Activated naive CD4-positive, alpha-beta T cell treated with anti-CD3 and anti-CD28 coated beads for 36 hours (primary cell): ENCODE results near the gene NF2. TPM values are rescaled to one million over a fixed set of nuclear protein-coding genes. Genes with fewer than 3 reads are reported as not detected.

Experiments
- CTCF ChIA-PET: fragments of 350-600 bp; sonication (Branson Sonifier 250); formaldehyde crosslinking; loops from one replicate; lab custom pipeline; 2021; ENCODE audit warnings: antibody characterized with exemption; lab: Charles Lee
- DNase-seq: peaks from one replicate; pipeline ENCODE4 v3.0.0-alpha.2; 2020
- H3K27ac Mint-ChIP-seq: one replicate; pipeline ENCODE4 v1.8.0; 2021; ENCODE audit warnings: mild to moderate bottlenecking, mixed read lengths
- H3K27me3 Mint-ChIP-seq: one replicate; pipeline ENCODE4 v1.8.0; 2021; ENCODE audit warnings: low read depth, mixed read lengths
- H3K36me3 Mint-ChIP-seq: one replicate; pipeline ENCODE4 v1.8.0; 2021; ENCODE audit warnings: low read depth, mixed read lengths
- H3K4me1 Mint-ChIP-seq: one replicate; pipeline ENCODE4 v1.8.0; 2021; ENCODE audit warnings: low read depth, mixed read lengths
- H3K4me3 Mint-ChIP-seq: one replicate; pipeline ENCODE4 v1.8.0; 2021; ENCODE audit warnings: mild to moderate bottlenecking, moderate library complexity, mixed read lengths
- H3K9me3 Mint-ChIP-seq: one replicate; pipeline ENCODE4 v1.8.0; 2021; ENCODE audit warnings: mixed read lengths
- intact Hi-C: fragments of 100-400 bp; cut with micrococcal nuclease; formaldehyde crosslinking; loops from one replicate; pipeline ENCODE4 v1.15.1; 2023
- total RNA-seq, 2 experiments: library from RNA; stranded (reverse); gene quantifications; one replicate each; pipeline ENCODE4 v1.2.3, GENCODE V29; 2021

The NF2 gene
- total RNA-seq, 2 experiments from 2014 or later: 29.8 to 30.0 TPM

DNA sequence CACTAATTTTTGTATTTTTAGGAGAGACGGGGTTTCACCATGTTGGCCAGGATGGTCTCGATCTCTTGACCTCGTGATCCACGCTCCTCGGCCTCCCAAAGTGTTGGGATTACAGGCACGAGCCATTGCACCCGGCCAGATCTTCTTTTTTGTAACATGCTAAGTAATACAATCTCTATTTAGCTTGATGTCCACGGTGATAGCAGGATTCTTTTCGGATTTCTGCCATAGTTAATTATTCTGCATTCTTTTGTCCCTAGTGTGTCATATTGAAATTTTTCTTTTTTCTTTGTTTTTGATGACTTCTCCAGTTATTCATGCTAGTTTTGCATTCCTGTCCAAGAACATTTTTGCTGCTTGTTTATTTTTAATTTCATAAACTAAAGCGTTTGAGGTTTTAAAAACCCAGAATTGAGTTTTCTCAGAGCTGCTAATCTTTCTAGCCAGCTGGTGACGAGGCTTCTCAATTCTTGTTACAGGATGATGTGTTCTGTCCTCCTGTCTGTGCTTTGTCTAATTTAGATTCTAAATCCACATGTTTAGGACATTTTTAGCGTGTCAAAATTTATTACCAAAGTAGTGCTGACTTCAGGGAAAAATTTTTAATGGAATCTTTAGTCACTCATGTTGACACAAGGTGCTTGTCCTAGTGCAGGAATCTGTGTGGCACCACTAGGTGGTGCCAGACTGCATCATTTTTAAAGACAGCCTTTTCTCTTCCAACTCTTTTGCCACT lies 21.8 kb downstream of the NF2 start:
- intact Hi-C loops: loop anchor here (1.0 kb wide), 2 partner anchors 21 to 35 kb away; no protein-coding TSS in a partner anchor
- Mint-ChIP-seq H3K4me1 (peaks cover 70% of the 10 kb centered on the region), H3K4me3 (no peak overlapping the region), H3K36me3 (no peaks in the 10 kb centered on the region), H3K9me3 (no peaks in the 10 kb centered on the region), H3K27me3 (no peaks in the 10 kb centered on the region), H3K27ac (no peak overlapping the region)
- peak; percentile 59 for DNase-seq
- CTCF ChIA-PET: interaction anchor here (0.6 to 4.1 kb wide), 26 partner anchors 8 to 698 kb away, joined by 3 to 49 read pairs (median 4); no protein-coding TSS in a partner anchor

DNA sequence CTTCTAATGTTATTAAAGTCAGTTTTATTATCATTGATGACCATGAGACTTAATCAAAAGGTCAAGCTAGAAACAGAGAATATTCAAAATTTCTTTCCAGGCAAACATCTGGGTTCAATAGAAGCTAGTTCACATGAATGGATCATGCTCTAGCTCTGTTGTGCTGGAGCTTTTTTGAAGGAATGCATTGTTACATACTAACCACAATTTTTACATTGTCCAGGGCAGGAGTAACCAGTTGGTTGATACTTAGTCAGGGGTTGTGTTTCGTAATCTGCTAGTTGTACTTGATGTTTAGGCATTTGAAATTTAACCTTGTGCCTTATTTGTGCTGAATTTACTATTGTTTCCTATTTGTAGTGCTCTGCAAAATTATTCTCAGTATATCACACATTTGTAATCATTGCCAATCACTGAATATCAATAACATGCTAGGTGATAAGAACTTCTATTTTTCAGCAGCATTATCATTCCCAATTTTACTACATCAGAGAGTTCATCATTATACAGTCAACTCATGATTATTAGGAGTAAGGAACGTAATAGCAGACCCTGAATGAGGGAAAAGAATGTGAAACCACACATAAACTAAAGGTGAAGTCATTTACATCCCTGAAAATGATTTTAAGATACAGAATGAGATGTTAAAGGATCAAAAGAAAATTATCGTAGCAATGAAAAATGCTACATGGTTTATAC lies 23.2 kb downstream of the NF2 start:
- Mint-ChIP-seq H3K36me3 (no peaks in the 10 kb centered on the region), H3K4me1 (peaks cover 69% of the 10 kb centered on the region), H3K27me3 (no peaks in the 10 kb centered on the region), H3K4me3 (no peak overlapping the region), H3K27ac (no peak overlapping the region), H3K9me3 (no peaks in the 10 kb centered on the region)
- intact Hi-C loops: no loop called here
- DNase-seq: no peak
- CTCF ChIA-PET: interaction anchor here (0.6 to 4.1 kb wide), 15 partner anchors 9 to 462 kb away, joined by 3 to 49 read pairs (median 4); no protein-coding TSS in a partner anchor

DNA sequence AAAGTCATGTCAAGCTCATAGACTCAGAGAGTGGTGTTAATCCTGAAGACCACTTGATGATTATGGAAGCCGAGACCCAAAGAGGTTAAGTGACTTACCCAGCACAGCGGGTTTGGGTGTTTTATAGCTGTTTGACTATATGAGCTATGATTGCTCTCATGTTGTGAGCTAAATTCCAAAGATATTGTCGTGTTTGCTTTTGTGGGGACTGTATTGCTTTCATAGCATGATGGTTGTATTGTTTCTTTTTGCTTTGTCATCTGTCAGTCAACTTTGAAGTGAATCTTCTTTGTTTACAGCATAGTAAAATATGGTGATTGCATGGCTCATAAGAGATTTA lies 23.7 kb downstream of the NF2 start:
- no peak overlapping the region for H3K4me3 Mint-ChIP-seq
- intact Hi-C loops: no loop called here
- no peak for DNase-seq
- H3K27me3 Mint-ChIP-seq: no peaks in the 10 kb centered on the region
- no peaks in the 10 kb centered on the region for H3K36me3 Mint-ChIP-seq
- H3K27ac Mint-ChIP-seq: no peak overlapping the region
- CTCF ChIA-PET: interaction anchor here (0.8 to 4.1 kb wide), 8 partner anchors 10 to 462 kb away, joined by 3 to 49 read pairs (median 4); partner anchors contain the start of gene THOC5
- H3K4me1 Mint-ChIP-seq: peaks cover 64% of the 10 kb centered on the region
- no peaks in the 10 kb centered on the region for H3K9me3 Mint-ChIP-seq

DNA sequence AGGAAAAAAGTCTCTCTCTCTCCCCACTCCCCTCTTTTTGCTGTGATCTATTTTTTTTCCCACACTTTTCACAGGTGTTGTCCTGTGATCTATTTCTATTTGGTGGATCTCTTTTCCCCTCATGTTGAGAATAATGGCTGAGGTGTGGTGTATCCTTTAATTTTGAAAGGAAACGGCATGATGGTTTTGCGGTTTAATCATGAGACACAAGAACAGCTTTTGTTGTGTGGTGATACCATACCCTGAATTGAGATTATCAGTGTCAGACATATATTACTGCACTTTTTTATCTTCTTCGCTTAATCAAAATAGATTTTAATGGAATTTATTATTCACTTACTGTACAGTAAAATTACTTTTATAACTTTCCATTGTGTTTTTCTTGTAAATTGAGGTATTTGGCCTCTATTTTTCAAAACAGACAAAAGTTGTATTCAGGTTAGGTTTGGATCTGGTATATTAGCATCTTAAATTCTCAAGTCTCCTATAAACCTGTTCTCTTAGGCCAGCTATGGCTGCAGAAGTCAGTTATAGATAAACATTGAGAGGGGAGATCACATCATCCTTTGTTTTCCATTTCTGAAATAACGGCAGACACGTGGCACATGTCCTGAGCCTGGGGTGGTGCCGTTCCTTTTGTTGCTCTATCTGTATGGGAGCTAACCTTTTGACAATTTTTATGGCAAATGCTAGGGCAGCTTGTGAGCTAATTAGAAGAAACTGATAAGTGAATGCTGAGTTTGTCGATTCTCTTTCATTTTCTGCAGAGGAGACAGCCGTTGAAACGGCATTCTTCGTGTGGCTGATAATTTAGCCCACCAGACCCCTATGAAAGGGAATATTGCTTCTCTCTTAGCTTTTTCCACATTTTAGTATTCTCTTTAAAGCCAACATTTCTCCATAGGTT lies 25.8 kb downstream of the NF2 start:
- intact Hi-C loops: no loop called here
- Mint-ChIP-seq H3K9me3 (no peaks in the 10 kb centered on the region), H3K27ac (no peak overlapping the region), H3K4me3 (no peak overlapping the region), H3K36me3 (no peaks in the 10 kb centered on the region), H3K27me3 (no peaks in the 10 kb centered on the region), H3K4me1 (peaks cover 63% of the 10 kb centered on the region)
- CTCF ChIA-PET: interaction anchor here (1.0 kb wide), 1 partner anchor 511 kb away, joined by 3 read pairs; no protein-coding TSS in a partner anchor
- no peak for DNase-seq

DNA sequence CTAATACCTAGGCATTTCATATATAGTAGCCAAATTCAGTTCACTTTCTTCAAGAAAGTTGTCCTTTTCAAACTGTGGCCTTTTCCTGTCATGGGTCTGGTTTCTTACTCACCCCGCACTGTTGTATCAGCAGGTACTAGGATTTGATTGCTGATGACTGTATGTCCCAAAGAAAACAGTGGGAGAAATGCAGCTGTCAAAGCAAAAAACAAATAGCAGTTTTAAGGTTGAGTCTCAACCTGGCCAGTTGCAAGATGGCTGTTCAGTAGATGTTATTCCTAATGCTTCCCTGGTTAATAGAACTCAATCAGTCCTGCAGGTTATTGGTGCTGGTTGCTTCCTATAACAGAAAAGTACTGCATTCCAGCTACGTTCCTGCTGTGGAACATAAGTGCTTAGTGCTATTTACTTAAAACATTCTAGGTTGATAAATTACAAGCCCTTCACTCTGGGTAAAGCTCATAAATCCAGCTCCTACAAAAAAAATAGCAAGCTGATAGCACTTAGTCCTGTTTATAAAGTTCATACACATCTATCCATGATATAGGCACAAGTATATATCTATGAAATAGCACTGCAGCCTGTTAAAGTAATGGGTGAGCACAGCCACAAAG lies 26.6 kb downstream of the NF2 start:
- Mint-ChIP-seq H3K27me3 (no peaks in the 10 kb centered on the region), H3K9me3 (no peaks in the 10 kb centered on the region), H3K4me3 (no peak overlapping the region), H3K27ac (no peak overlapping the region), H3K36me3 (no peaks in the 10 kb centered on the region), H3K4me1 (peaks cover 55% of the 10 kb centered on the region)
- CTCF ChIA-PET: interaction anchor here (1.3 kb wide), 1 partner anchor 17 kb away, joined by 3 read pairs; no protein-coding TSS in a partner anchor
- intact Hi-C loops: no loop called here
- DNase-seq: no peak

DNA sequence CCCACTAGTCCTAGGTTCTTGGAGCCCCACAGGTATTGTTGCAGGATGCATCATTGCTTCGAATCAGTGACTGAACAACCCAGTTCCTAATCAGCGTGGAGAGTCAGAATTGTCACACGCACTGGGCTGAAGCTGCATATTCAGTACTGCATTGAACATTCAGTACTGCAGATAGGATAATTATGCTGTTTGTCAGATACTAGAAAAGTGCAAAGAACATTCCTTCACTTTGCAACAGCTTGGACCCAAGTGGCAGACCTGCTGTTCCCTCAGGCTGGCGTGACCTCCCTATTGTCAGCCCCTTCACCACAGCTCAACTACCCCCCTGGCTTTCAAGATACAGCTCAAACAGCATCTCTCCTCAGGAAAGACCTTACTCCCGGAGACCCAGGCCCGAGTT lies 27.6 kb downstream of the NF2 start:
- Mint-ChIP-seq H3K36me3 (no peaks in the 10 kb centered on the region), H3K9me3 (no peaks in the 10 kb centered on the region), H3K27ac (no peak overlapping the region), H3K4me1 (peaks cover 47% of the 10 kb centered on the region), H3K4me3 (no peak overlapping the region), H3K27me3 (no peaks in the 10 kb centered on the region)
- CTCF ChIA-PET: interaction anchor here (1.3 kb wide), 1 partner anchor 18 kb away, joined by 3 read pairs; no protein-coding TSS in a partner anchor
- no peak for DNase-seq
- intact Hi-C loops: no loop called here

DNA sequence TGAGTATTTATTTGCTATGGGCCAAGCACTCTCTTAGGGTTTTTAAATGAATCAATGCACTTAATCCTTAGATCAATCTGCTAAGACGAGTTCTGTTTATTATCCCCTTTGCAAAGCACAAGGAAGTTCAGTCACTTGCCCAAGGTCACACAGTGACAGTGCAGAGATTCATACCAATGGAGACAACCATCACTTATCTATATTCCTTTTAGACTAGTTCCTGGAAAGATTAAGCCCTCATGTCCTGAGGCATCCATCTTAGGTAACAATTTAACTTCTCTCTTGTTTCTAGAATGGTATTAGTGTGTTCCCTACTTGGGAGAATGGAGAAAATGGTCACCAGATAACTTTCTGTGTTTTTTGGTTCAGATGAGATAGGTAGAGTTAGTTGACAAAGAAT lies 28.3 kb downstream of the NF2 start:
- Mint-ChIP-seq H3K9me3 (no peaks in the 10 kb centered on the region), H3K27ac (no peak overlapping the region), H3K36me3 (no peaks in the 10 kb centered on the region), H3K27me3 (no peaks in the 10 kb centered on the region), H3K4me1 (peaks cover 42% of the 10 kb centered on the region), H3K4me3 (no peak overlapping the region)
- no peak for DNase-seq
- CTCF ChIA-PET: no interaction called here
- intact Hi-C loops: no loop called here

DNA sequence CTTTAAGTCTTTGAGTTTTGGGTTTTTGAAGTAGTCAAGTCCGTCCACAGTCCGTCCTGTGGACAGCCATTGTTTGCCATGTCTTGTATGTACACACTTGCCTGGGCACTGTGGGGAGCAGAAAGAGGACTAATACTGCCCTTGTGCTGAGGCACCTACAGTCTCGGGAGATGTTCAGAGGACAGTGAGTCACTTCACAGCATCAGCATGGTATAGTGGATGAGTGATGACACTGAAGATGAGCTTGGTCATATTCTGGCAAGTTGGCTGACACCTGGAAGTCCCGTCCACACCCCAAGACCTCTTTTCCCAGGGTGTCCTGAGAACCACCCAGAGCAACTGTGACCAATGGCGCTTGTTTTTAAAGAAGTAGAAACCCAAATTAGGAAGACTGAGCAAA lies 29.2 kb downstream of the NF2 start:
- H3K27ac Mint-ChIP-seq: no peak overlapping the region
- H3K9me3 Mint-ChIP-seq: no peaks in the 10 kb centered on the region
- CTCF ChIA-PET: no interaction called here
- peaks cover 33% of the 10 kb centered on the region for H3K4me1 Mint-ChIP-seq
- peaks cover 1% of the 10 kb centered on the region for H3K36me3 Mint-ChIP-seq
- no peak overlapping the region for H3K4me3 Mint-ChIP-seq
- no peak for DNase-seq
- intact Hi-C loops: no loop called here
- H3K27me3 Mint-ChIP-seq: no peaks in the 10 kb centered on the region

DNA sequence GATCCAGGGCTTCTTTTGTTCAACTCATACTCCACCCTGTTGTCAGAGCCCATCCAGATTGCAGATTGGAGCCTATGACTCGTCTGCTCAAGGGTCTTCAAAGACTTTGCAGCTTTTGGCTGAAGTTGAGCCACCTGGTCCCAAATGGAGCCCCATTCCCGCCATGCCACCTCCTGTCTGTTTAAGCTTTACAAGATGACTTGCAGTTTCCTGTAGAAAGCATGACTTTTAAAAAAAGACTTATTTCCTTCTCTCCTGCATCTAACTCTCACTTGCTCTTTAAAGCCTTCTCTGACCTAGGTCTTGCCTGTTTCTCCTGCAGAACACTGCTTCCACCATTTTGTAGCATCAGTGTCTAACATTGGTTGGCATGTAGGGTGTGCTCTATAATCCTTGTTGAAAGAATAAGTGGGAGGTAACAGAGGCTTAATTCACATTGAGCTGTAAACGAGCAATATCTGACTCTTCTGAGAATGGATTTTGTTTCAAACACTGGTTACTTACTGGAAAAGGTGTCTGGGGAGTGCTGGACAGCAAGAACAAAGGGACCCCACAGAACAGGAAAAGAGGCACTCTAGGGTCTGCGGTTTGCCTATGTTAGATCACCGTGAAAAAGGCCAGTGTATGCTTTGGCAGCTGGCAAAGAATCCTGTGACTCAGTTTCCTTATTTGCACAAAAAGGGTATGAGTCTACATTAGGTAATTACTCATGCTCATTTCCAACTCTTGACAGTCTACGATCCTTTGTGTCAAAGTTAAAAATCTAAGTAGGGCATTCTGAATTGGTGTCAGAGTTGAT lies 30.3 kb downstream of the NF2 start:
- Mint-ChIP-seq H3K27ac (peak overlapping the region; percentile 37), H3K36me3 (peaks cover 5% of the 10 kb centered on the region), H3K4me1 (peaks cover 26% of the 10 kb centered on the region), H3K27me3 (no peaks in the 10 kb centered on the region), H3K4me3 (no peak overlapping the region), H3K9me3 (no peaks in the 10 kb centered on the region)
- CTCF ChIA-PET: interaction anchor here (0.5 to 1.4 kb wide), 6 partner anchors 8 to 457 kb away, joined by 3 to 8 read pairs (median 3); no protein-coding TSS in a partner anchor
- intact Hi-C loops: loop anchor here (2.0 kb wide), 1 partner anchor 371 kb away; no protein-coding TSS in a partner anchor
- DNase-seq: no peak

DNA sequence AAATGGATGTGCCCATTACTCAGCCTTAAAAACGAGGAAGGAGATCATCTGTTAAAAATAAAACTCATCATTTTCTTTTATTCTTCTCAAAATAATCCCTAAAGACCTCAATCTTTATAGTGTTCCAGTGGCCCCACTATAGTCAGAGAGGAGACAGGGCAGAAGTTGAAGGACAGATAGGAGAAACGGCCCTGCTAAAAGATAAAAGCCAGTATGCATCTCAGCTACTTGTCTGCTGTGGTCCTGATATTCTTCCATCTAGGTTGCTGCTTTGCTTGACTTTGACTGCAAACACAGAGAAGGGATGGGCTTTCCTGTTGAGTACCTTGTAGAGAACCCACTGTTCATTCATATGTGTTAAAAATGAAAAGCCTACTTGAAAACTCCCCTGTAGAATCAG lies 31.4 kb downstream of the NF2 start:
- no peak for DNase-seq
- Mint-ChIP-seq H3K4me1 (peaks cover 21% of the 10 kb centered on the region), H3K9me3 (no peaks in the 10 kb centered on the region), H3K4me3 (no peak overlapping the region), H3K27me3 (no peaks in the 10 kb centered on the region), H3K27ac (no peak overlapping the region), H3K36me3 (peaks cover 12% of the 10 kb centered on the region)
- intact Hi-C loops: loop anchor here (1.0 to 2.0 kb wide), 2 partner anchors 370 to 454 kb away; no protein-coding TSS in a partner anchor
- CTCF ChIA-PET: interaction anchor here (0.8 to 5.8 kb wide), 6 partner anchors 9 to 456 kb away, joined by 3 to 49 read pairs (median 4); no protein-coding TSS in a partner anchor
